HG03039 (cell line): ENCODE data around the gene TCFL5.
"Not testable (repeated sequence)": the region's sequence is repeated elsewhere in the genome, so short reads cannot be mapped to it uniquely, and the experiment has no call there.

Experiments
- ATAC-seq: cut with Tn5 transposase; IDR thresholded peaks from one replicate; pipeline ENCODE4 v1.9.1; 2021; ENCODE audit warnings: mild to moderate bottlenecking, moderate library complexity; ENCODE audit not compliant: unreplicated experiment

Gene TCFL5

DNA sequence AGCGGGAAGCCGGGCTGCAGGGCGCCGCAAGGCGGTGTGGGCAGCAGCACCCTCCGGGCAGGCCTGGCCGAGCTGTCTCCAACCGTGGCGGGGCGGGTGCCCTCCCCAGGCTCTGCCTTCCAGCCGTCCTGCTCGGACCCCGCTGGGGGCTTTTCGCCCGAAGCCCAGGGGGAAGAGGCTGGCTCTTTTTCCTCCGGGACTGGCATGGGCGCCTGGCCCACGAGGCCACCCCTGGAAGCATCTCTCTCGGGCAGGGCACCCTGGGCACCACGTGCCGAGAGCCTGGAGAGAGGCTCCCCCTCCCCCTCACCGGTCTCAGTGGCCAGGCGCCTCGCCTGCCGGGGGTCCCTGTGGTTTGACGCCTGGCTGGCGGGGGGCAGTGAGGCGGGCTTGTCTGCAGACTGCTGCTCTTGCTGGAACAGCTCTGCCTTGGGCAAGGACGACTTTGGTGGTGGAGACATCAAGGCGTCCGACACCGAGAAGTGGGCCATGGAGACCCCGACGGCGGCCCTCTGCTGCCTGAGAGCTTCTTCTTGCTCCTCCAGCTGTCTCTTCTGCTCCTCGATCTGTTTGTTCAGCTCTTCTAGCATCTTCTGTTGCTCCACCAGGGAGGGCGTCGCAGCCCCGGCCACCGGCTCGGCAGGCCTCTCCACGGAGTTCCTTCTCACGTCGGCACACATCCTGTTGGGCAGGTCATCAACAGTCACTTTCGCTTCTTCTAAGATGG, 19.5 kb upstream of the TCFL5 start:
- no peak for ATAC-seq

DNA sequence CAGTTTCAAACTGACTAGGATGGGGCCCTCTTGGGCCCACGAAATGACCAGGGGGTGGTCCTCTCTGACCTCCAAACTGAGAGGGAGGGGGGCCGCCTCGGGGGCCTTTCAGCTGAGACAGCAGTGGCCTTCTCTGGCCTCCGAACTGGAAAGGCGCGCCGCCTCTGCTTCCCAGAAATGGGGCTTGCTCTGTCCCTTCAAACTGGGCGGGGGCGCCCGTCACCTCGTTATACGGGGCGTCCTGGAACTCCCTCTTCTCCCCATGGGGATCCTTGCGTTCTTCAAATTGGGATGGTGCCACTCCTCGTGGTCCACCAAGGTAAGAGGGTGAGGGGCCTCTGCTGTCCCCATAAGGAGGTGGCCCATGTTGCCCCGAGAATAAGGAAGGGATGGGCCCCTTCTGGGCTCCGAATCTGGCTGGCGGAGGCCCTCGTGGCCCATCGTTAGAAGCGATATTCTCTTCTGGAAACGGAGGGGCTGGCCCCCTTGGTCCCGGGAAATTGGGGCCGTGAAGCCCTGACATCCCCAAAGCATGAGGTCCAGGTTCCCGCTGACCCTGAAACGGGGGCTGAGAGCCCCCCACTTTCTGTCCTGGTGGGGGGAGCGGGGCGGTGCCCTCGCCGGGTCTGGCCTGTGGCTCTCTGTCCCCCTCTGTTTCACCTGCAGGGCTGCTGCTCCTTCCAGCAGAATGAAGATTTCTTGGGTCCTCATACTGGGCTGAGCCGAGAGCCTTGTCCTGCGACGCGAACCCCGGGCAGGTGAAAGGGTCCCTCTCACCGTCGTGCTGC, 18.7 kb upstream of the TCFL5 start:
- no peak for ATAC-seq

- no peak for ATAC-seq
Measured at GRCh38 chr20:62879275-62880146, 17.9 kb upstream of the TCFL5 start.

GRCh38 chr20:62878244-62879038, 16.8 kb upstream of the TCFL5 start:
- no peak for ATAC-seq

GRCh38 chr20:62876902-62877816, 15.5 kb upstream of the TCFL5 start:
- no peak for ATAC-seq

- ATAC-seq, result no peak
Measured at GRCh38 chr20:62876501-62876901, 14.9 kb upstream of the TCFL5 start.

- no peak for ATAC-seq
Measured at GRCh38 chr20:62875419-62876361, 14.1 kb upstream of the TCFL5 start.

- no peak for ATAC-seq
Measured at GRCh38 chr20:62874964-62875344, 13.3 kb upstream of the TCFL5 start.

- not testable (repeated sequence) for ATAC-seq
Measured at GRCh38 chr20:62873681-62874031, 12.0 kb upstream of the TCFL5 start.

DNA sequence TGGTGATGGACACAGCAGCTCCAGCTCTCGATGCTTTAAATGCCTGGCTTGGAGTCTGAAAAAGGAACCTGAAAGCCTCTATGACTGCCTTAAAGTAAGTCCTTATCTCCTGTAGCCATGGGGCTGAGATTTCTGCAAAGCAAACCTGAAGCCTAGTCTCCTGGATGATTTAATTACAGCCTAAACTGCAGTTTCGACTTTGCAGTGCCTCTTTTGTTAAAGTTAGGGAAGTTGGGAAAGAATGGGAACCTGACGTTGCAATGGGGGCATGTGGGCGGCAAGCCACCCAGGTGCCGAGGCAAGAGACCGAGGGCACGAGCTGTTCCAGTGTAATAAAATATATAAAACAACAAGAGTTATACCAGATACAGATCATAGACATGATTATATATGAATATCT, 11.7 kb upstream of the TCFL5 start:
- ATAC-seq, result no peak

DNA sequence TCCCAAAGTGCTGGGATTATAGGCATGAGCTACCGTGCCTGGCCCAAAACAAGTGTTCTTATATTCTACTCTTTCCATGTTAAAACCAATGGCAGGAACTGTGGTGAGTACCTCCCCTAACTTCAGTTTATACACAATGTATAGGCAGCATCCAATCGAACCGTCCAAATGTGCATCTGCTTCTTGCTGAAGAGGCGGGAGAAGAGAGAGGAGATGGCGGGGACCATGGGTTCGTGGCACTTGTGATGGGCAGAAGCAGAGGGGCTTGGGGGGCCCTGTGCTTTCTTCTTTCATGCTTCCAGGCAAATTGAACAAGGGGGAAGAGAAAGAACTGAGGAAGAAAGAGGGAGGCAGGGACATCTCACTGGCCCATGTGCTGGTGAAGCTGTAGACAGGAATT, 11.2 kb upstream of the TCFL5 start:
- no peak for ATAC-seq

DNA sequence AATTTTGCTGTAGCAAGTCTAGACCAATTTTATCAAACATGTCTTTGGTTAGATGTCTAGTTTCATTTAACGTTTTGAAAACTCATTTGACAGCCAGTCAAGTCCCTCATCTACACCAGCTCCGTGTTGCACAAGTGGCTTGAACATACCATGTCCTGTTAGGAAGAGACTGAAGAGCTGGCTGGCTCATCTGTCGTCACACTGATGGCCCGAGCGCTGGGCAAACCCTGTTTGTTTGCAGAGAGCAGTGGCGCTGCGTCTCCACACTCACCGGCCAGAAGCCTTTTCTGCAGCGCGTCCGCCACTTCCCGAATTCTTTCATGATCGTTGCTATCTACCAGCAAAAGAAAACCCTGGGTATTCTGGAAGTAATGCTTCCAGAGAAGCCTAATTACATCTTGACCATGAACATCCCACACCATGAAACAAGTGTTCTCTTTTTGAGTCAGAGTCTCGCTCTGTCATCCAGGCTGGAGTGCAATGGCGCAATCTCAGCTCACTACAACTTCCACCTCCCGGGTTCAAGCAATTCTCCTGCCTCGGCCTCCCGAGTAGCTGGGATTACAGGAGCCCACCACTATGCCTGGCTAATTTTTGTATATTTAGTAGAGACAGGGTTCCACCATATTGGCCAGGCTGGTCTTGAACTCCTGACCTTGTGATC, 10.7 kb upstream of the TCFL5 start:
- ATAC-seq, result no peak

DNA sequence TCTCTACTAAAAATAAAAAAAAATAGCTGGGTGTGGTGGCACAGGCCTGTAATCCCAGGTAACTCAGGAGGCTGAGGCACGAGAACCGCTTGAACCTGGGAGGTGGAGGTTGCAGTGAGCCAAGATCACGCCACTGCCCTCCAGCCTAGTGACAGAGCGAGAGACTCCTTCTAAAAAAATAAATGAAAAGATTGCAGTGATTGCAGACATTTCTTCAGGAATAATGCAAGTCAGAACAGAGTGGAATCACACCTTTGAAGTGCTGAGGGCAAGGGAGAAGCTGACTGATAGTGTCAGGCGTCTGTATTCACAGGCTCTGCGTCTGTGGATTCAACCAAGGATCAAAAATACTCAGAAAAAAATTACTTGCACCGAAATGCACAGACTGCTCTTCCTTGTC, 2.6 kb upstream of the TCFL5 start:
- ATAC-seq, result no peak

DNA sequence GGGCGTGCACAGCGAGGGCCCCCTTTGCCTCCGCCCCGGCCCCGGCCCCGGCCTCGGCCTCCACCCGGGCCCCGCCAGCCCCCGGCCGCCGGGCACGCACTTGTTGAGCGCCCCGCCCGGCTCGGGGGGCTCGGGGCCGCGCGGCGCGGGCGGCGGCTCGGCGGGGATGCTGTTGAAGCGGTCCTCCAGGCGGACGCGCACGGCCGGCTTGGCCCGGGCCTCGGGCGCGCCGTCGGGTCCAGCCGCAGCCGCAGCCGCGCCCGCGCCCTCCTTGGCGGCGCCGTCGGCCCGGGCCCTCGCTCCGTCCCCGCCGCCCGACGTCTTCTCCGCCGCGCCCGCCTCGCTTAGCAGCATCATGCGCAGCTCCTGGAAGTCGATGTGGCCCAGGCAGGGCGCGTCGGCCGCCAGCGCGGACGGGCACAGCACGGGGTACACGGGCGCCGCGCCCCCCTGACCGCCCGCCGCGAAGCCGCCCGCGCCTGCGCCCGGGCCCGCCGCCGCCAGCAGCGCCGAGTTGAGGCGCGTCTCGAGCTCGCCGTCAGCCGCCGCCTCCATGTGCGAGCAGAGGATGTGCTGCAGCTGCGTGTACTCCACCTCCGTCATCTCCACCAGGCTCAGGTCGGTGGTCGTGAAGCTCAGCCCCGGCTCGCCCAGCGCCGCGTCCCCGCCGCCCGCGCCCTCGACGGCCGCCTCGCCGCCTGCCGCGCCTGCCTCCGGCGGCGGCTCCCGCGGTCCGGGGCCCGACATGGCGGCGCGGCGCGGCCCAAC, 514 bp downstream of the TCFL5 start:
- ATAC-seq, result peak; percentile 23

- ATAC-seq, result no peak
Measured at GRCh38 chr20:62860391-62860923, 1.2 kb downstream of the TCFL5 start.

GRCh38 chr20:62859721-62860120, 1.9 kb downstream of the TCFL5 start:
- no peak for ATAC-seq
